GM12878 (cell line): Measurements from ENCODE around the gene LRRC3C. TPM values are rescaled to one million over a fixed set of nuclear protein-coding genes. Genes with fewer than 3 reads are reported as not detected.

Experiments
- ATAC-seq: fragments of 200-7000 bp; cut with Tn5 transposase; 3 replicates; pipeline ENCODE4 v1.9.1; 2020; ENCODE audit warnings: mild to moderate bottlenecking, moderate library complexity
- BruUV-seq: library from RNA; stranded (reverse); fragments of 400-500 nt; replicated peaks from 2 replicates; lab custom pipeline; 2021; lab: Mats Ljungman, UMichigan
- CTCF ChIA-PET: fragments of 300-600 bp; sonication (Branson Sonifier 250); formaldehyde crosslinking; extraction: SDS; loops from one replicate; lab custom pipeline; 2021; ENCODE audit warnings: inconsistent platforms; lab: Yijun Ruan, JAX
- POLR2A ChIA-PET: fragments of 350-600 bp; formaldehyde crosslinking; extraction: SDS; loops from one replicate; lab custom pipeline; 2021; ENCODE audit warnings: inconsistent platforms; lab: Charles Lee
- RAD21 ChIA-PET: fragments of 300-600 bp; sonication (Branson Sonifier 250); formaldehyde crosslinking; loops from one replicate; lab custom pipeline; 2023; ENCODE audit warnings: antibody characterized with exemption; ENCODE audit not compliant: unreplicated experiment; lab: Charles Lee
- SMC1A ChIA-PET: fragments of 300-600 bp; sonication (Branson Sonifier 250); formaldehyde crosslinking; loops from one replicate; lab custom pipeline; 2023; ENCODE audit not compliant: unreplicated experiment, uncharacterized antibody; lab: Charles Lee
- DNase-seq: peaks from one replicate; pipeline ENCODE4 v3.0.0-alpha.2; 2011; ENCODE audit warnings: low read depth, low spot score
- FAIRE-seq: peaks from 3 replicates; lab custom pipeline; 2011; peaks lifted over from hg19 to GRCh38; lab: Jason Lieb, UNC
- H2AFZ ChIP-seq: 2 replicates; pipeline ENCODE4 v1.6.0; 2011; ENCODE audit warnings: low read depth, low read length, control low read depth; ENCODE audit not compliant: control insufficient read depth
- H3K27ac ChIP-seq: 2 replicates; pipeline ENCODE4 v1.5.1; 2011; ENCODE audit warnings: control low read depth; ENCODE audit not compliant: control insufficient read depth, insufficient read depth
- H3K27me3 ChIP-seq, 2 experiments: replicated peaks in 1 of 2; 2 replicates each; pipeline versions ENCODE4 v1.6.0 to v1.6.1; 2011; ENCODE audit warnings: low read length in 1 of 2; ENCODE audit not compliant: control insufficient read depth in 2 of 2, insufficient read depth in 2 of 2
- H3K36me3 ChIP-seq, 2 experiments: 2 replicates each; pipeline ENCODE4 v1.5.1; 2011; ENCODE audit warnings: low read length in 1 of 2; ENCODE audit not compliant: control insufficient read depth in 2 of 2, insufficient read depth in 2 of 2
- H3K4me1 ChIP-seq: 2 replicates; pipeline ENCODE4 v1.6.1; 2011; ENCODE audit warnings: mild to moderate bottlenecking, low read length, moderate library complexity, mixed read lengths; ENCODE audit not compliant: control insufficient read depth, insufficient read depth
- H3K4me2 ChIP-seq: 2 replicates; pipeline ENCODE4 v1.6.0; 2011; ENCODE audit warnings: control low read depth; ENCODE audit not compliant: control insufficient read depth, insufficient read depth
- H3K4me3 ChIP-seq: fragments of 200-600 bp; sonication (generic); 2 replicates; pipeline ENCODE4 v1.5.1; 2016
- H3K79me2 ChIP-seq: 2 replicates; pipeline ENCODE4 v1.6.0; 2011; ENCODE audit warnings: low read length; ENCODE audit not compliant: control insufficient read depth, insufficient read depth
- H3K9ac ChIP-seq: 2 replicates; pipeline ENCODE4 v1.8.0; 2011; ENCODE audit warnings: low read length, control low read depth, mixed read lengths; ENCODE audit not compliant: control insufficient read depth, insufficient read depth
- H3K9me3 ChIP-seq: replicated peaks from 3 replicates; pipeline ENCODE4 v1.5.1; 2011; ENCODE audit warnings: mild to moderate bottlenecking, low read length; ENCODE audit not compliant: control insufficient read depth, insufficient read depth
- H4K20me1 ChIP-seq: 2 replicates; pipeline ENCODE4 v1.6.0; 2011; ENCODE audit not compliant: control insufficient read depth, insufficient read depth
- ETV6 ChIP-seq, 2 experiments: fragments of 450-650 bp in 1 of 2; IDR thresholded peaks in 1 of 2; conservative IDR thresholded peaks in 1 of 2; 2 replicates each; pipeline ENCODE4 v1.6.1; 2014; ENCODE audit warnings: antibody characterized with exemption in 1 of 2, borderline replicate concordance in 1 of 2, low read depth in 1 of 2, mild to moderate bottlenecking in 1 of 2, moderate library complexity in 1 of 2
- GABPA ChIP-seq: IDR thresholded peaks from 2 replicates; pipeline ENCODE4 v1.6.1; 2014; ENCODE audit warnings: antibody characterized with exemption, low read depth, mild to moderate bottlenecking, inconsistent platforms
- GATAD2B ChIP-seq: fragments of 450-650 bp; conservative IDR thresholded peaks from 2 replicates; pipeline ENCODE4 v1.6.1; 2017; ENCODE audit warnings: low read depth, mild to moderate bottlenecking, moderate library complexity
- MYC ChIP-seq: IDR thresholded peaks from 2 replicates; pipeline ENCODE4 v1.6.1; 2011; ENCODE audit warnings: mild to moderate bottlenecking, low read length, moderate library complexity, inconsistent platforms; ENCODE audit not compliant: insufficient read depth, insufficient replicate concordance, insufficient read length, severe bottlenecking
- NFYA ChIP-seq: IDR thresholded peaks from 2 replicates; pipeline ENCODE4 v1.6.1; 2011; ENCODE audit warnings: low read depth, mild to moderate bottlenecking, low read length, improper control_type of control experiment, borderline replicate concordance
- PAX5 ChIP-seq: IDR thresholded peaks from 2 replicates; pipeline ENCODE4 v1.6.1; 2011; ENCODE audit warnings: low read depth, low read length, borderline replicate concordance
- PML ChIP-seq: IDR thresholded peaks from 2 replicates; pipeline ENCODE4 v1.6.1; 2012; ENCODE audit warnings: low read length, inconsistent platforms
- SIX5 ChIP-seq: IDR thresholded peaks from 2 replicates; pipeline ENCODE4 v1.6.1; 2011; ENCODE audit warnings: mild to moderate bottlenecking, low read depth, low read length, moderate library complexity; ENCODE audit not compliant: severe bottlenecking
- STAT3 ChIP-seq: IDR thresholded peaks from 2 replicates; pipeline ENCODE4 v1.6.1; 2011; ENCODE audit warnings: low read depth, low read length, improper control_type of control experiment
- TARDBP ChIP-seq: IDR thresholded peaks from 2 replicates; pipeline ENCODE4 v1.6.1; 2016; ENCODE audit warnings: borderline replicate concordance
- WRNIP1 ChIP-seq: IDR thresholded peaks from 2 replicates; pipeline ENCODE4 v1.6.1; 2011; ENCODE audit warnings: low read depth, low read length, improper control_type of control experiment, borderline replicate concordance
- ZNF217 ChIP-seq: fragments of 450-650 bp; IDR thresholded peaks from 2 replicates; pipeline ENCODE4 v1.6.1; 2017; ENCODE audit warnings: antibody characterized with exemption, mild to moderate bottlenecking
- WGBS: methylation state at CpG from one replicate; pipeline ENCODE4 v1.1.6; 2016; ENCODE audit warnings: low lambda C conversion rate; ENCODE audit not compliant: insufficient replicate concordance, insufficient coverage; ENCODE audit errors: missing lambda C conversion rate; 5-methylcytosine and 5-hydroxymethylcytosine counted together
- in situ Hi-C: fragments of 300-500 bp; cut with MboI; formaldehyde crosslinking; loops from 9 replicates; pipeline ENCODE4 v1.14.3; 2018; ENCODE audit warnings: mixed read lengths
- intact Hi-C: fragments of 100-400 bp; cut with micrococcal nuclease; formaldehyde crosslinking; loops from one replicate; pipeline ENCODE4 v1.14.2; 2022; ENCODE audit not compliant: unreplicated experiment
- polyA plus RNA-seq, 11 experiments: library from polyadenylated mRNA; depleted of rRNA in 4 of 11; unstranded in 6 of 11; stranded (reverse) in 5 of 11; fragments of >200 nt; fragmentation: Nextera tagmentation in 4 of 11; fragmentation: Illumina TruSeq in 1 of 11; extraction: Ambion mirVana in 4 of 11; extraction: Trizol in 1 of 11; gene quantifications; 1 replicate in 1 of 11; 2 replicates in 10 of 11; pipeline versions ENCODE4 v1.2.1 to v1.2.3, GENCODE V29; 2011 to 2016; ENCODE audit warnings: inconsistent platforms in 2 of 11, missing spikeins in 2 of 11, low read depth in 1 of 11
- total RNA-seq, 4 experiments: library from RNA; depleted of rRNA in 3 of 4; stranded (reverse); fragments of >200 nt in 3 of 4; fragmentation: Illumina TruSeq in 1 of 4; extraction: Trizol in 1 of 4; gene quantifications; 2 replicates each; pipeline versions ENCODE4 v1.2.1 to v1.2.3, GENCODE V29; 2013 to 2021
- TF ChIP-seq, protein P1 (sequence below): fragments of 450-650 bp; formaldehyde crosslinking; IDR thresholded peaks from 2 replicates; pipeline ENCODE4 v1.4.0; 2022; ENCODE audit warnings: mild to moderate bottlenecking, moderate library complexity
- TF ChIP-seq, protein P2 (sequence below): IDR thresholded peaks from 2 replicates; pipeline ENCODE4 v1.6.1; 2011; ENCODE audit warnings: low read depth, low read length, improper control_type of control experiment, borderline replicate concordance
- TF ChIP-seq, protein P3 (sequence below): fragments of 450-650 bp; IDR thresholded peaks from 2 replicates; pipeline ENCODE4 v1.6.1; 2018; ENCODE audit warnings: mild to moderate bottlenecking, low read depth, moderate library complexity; ENCODE audit not compliant: partially characterized antibody

Gene LRRC3C
- total and polyA plus RNA-seq, 10 of the 15 experiments (the other 5 are each of a cell fraction or from before 2014, with no cell fraction given) = not detected

DNA sequence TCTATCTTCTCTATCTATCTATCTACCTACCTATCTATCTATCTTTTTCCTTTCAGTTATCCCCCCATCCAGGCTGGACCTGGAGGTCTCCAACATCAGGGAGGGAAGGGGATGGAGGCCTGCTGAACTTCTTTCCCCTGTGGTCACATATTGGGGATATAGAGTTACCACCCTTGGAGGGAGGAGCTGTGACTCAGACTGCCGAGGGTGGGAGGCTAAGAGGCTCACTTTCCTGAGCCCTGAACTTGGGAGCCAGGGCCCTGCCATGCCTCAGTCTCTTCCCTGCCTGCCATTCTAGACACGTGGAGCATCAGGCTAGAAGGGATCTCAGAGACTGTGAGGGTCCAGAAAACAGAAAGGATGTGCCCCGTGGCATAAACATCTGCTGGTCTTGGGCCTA is 8.4 kb downstream of the LRRC3C start (continued):
- TF ChIP-seq GABPA = no peak
- no peak for TF ChIP-seq NFYA
- TF ChIP-seq STAT3 = no peak
- TF ChIP-seq, protein P1, sequence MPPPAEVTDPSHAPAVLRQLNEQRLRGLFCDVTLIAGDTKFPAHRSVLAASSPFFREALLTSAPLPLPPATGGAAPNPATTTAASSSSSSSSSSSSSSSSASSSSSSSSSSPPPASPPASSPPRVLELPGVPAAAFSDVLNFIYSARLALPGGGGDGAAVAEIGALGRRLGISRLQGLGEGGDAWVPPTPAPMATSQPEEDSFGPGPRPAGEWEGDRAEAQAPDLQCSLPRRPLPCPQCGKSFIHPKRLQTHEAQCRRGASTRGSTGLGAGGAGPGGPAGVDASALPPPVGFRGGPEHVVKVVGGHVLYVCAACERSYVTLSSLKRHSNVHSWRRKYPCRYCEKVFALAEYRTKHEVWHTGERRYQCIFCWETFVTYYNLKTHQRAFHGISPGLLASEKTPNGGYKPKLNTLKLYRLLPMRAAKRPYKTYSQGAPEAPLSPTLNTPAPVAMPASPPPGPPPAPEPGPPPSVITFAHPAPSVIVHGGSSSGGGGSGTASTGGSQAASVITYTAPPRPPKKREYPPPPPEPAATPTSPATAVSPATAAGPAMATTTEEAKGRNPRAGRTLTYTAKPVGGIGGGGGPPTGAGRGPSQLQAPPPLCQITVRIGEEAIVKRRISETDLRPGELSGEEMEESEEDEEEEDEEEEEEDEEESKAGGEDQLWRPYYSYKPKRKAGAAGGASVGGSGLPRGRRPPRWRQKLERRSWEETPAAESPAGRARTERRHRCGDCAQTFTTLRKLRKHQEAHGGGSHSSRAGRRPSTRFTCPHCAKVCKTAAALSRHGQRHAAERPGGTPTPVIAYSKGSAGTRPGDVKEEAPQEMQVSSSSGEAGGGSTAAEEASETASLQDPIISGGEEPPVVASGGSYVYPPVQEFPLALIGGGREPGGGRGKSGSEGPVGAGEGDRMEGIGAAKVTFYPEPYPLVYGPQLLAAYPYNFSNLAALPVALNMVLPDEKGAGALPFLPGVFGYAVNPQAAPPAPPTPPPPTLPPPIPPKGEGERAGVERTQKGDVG = no peak

DNA sequence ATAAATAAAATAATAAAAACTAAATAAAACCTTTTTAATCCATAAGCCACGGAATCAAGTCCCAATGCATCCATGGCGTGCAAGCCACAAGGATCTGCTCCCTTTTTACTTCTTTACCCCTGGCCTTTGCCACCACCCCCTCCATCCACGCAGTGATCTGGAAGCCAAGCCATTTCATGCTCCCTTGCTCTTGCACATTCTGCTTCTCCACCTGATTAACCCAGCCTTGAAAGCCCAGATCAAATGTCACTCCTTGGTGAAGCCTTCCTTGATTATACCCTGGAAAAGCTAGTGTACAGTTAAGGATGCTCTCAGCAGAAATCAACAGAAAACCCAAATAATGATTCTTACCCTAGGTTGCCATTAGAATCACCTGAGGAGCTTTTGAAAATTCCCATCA is 9.9 kb downstream of the LRRC3C start:
- CTCF ChIA-PET = interaction anchor here (0.5 to 5.5 kb wide), 11 partner anchors 8 to 316 kb away, joined by 3 to 98 read pairs (median 8); partner anchors contain the start of genes PSMD3 and ZPBP2
- no peak for FAIRE-seq
- ATAC-seq = no peak
- TF ChIP-seq MYC (no peak), PML (no peak), ZNF217 (no peak), SIX5 (no peak), WRNIP1 (no peak), ETV6 (conservative IDR thresholded peaks at IDR 0.05 in 1 of 2, IDR thresholded peaks at IDR 0.05 in 1 of 2; ENCODE audit: borderline replicate concordance in 1 of 2, low read depth in 1 of 2) (no peak), TARDBP (no peak), PAX5 (no peak), GATAD2B (no peak)
- TF ChIP-seq, protein P2, sequence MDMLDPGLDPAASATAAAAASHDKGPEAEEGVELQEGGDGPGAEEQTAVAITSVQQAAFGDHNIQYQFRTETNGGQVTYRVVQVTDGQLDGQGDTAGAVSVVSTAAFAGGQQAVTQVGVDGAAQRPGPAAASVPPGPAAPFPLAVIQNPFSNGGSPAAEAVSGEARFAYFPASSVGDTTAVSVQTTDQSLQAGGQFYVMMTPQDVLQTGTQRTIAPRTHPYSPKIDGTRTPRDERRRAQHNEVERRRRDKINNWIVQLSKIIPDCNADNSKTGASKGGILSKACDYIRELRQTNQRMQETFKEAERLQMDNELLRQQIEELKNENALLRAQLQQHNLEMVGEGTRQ = no peak
- TF ChIP-seq, protein P3, sequence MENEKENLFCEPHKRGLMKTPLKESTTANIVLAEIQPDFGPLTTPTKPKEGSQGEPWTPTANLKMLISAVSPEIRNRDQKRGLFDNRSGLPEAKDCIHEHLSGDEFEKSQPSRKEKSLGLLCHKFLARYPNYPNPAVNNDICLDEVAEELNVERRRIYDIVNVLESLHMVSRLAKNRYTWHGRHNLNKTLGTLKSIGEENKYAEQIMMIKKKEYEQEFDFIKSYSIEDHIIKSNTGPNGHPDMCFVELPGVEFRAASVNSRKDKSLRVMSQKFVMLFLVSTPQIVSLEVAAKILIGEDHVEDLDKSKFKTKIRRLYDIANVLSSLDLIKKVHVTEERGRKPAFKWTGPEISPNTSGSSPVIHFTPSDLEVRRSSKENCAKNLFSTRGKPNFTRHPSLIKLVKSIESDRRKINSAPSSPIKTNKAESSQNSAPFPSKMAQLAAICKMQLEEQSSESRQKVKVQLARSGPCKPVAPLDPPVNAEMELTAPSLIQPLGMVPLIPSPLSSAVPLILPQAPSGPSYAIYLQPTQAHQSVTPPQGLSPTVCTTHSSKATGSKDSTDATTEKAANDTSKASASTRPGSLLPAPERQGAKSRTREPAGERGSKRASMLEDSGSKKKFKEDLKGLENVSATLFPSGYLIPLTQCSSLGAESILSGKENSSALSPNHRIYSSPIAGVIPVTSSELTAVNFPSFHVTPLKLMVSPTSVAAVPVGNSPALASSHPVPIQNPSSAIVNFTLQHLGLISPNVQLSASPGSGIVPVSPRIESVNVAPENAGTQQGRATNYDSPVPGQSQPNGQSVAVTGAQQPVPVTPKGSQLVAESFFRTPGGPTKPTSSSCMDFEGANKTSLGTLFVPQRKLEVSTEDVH = no peak

More for the DNA sequence above, 9.9 kb downstream of the LRRC3C start:
- intact Hi-C loops = no loop called here
- ChIA-PET RAD21 (interaction anchor here (0.6 to 4.6 kb wide), 14 partner anchors 7 to 182 kb away, joined by 3 to 39 read pairs (median 4); partner anchors contain the start of genes GSDMA, LRRC3C, ORMDL3 and PSMD3), SMC1A (interaction anchor here (0.7 to 5.5 kb wide), 12 partner anchors 10 to 266 kb away, joined by 3 to 46 read pairs (median 14); partner anchors contain the start of genes GSDMB, IKZF3, LRRC3C and MED24), POLR2A (interaction anchor here (0.8 to 4.8 kb wide), 10 partner anchors 10 to 182 kb away, joined by 3 to 64 read pairs (median 6); partner anchors contain the start of genes LRRC3C, ORMDL3 and PSMD3)
- WGBS = 100% methylated on average over 3 of the region's 3 CpGs
- in situ Hi-C loops = no loop called here
- Histone ChIP-seq H3K79me2 (no peaks in the 10 kb centered on the region), H3K4me2 (no peak overlapping the region), H3K9me3 (no peaks in the 10 kb centered on the region), H4K20me1 (no peaks in the 10 kb centered on the region), H3K4me3 (no peak overlapping the region), H3K27ac (no peak overlapping the region), H3K4me1 (peaks cover 22% of the 10 kb centered on the region), H2AFZ (no peak overlapping the region), H3K27me3 (no peaks in the 10 kb centered on the region), H3K36me3 (no peaks in the 10 kb centered on the region), H3K9ac (no peak overlapping the region)
- BruUV-seq = no TSS peak
- DNase-seq = no peak
